C1 segment of cervical spinal cord (tissue), 14 donors: ENCODE results near the gene DYNC1I1.

ENCODE experiments used
- DNase-seq, 14 donors: peaks; one replicate each; lab custom pipeline; 2025; lab: John Stamatoyannopoulos, UW

The DYNC1I1 gene

GRCh38 chr7:95772298-95772770 lies at the start of gene DYNC1I1:
TSS of gene DYNC1I1 (plus strand) at chr7:95772554. CDS start at chr7:95804730, 32,176 bp downstream.
- peak in 12 of 14 donors; percentile 16 to 71 (median 48) for DNase-seq

DNA sequence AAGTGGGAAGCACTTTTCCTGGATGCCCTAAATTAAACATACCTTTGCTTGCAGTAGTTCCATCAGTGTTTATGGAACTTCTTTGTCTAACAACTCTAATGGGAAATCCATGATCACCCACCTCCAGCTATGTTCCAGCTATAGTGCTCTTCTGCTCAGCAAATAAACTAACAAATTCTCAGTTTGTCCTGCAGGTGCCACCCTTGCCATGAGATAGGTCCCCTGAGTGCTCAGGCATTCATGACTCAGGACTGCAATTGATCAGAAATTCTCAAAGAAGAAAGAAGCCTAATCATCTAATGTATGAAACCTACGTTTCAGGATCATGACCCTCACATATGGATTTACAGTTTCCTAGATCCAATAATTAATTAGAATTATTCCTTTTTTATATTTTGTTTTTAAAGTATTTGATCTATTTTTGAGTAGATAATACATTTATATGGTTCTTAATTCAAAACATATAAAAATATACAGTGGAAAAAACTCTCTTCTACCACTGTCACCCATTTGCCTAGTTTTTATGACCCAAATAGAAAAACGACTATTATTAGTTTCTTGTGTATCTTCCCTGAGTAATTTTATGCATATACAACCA lies 48.7 kb upstream of the DYNC1I1 start:
- peak in 5 of 14 donors; percentile 6 to 40 (median 11) for DNase-seq

DNA sequence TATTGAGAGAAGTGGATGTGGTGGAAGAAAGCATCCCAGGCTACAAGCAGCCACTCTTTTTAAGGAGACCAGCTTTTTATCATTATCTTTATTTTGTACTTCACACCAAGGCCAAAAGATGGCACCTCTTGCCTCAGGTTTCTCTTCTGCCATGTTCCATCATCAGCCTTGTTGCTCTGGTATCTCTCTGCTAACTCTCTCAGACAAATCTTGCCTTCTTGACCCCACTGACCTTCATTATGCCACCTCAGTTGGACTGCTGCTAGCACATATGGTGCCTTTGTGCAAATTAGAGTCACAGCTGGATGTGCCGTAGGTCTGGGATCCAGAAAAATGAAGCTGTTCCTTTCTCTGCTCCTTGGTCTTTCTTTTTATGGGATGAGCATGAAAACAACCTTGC lies 47.1 kb upstream of the DYNC1I1 start:
- no peak for DNase-seq

- DNase-seq: no peak
These were observed 41.7 kb upstream of the DYNC1I1 start for GRCh38 chr7:95730493-95731280.

DNA sequence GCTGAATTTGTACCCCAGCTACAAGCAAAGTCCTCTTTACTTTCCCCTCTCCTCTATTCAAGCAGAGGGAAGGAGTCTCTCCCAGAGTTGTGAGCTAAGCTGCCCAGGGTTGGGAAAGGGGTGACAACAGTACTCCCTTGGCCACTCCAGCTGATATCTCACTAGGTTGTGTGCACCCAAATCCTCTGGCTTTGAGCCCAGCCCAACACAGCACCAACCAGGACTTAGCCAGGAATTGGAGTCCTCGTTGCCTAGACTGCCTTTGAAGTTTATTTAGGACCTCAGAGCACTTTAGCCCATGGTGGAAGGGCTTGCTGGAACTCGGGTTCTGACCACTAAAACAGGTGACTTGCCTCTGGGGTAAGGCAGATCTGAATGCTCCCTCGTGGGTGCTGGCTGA lies 35.7 kb upstream of the DYNC1I1 start:
- no peak for DNase-seq

DNA sequence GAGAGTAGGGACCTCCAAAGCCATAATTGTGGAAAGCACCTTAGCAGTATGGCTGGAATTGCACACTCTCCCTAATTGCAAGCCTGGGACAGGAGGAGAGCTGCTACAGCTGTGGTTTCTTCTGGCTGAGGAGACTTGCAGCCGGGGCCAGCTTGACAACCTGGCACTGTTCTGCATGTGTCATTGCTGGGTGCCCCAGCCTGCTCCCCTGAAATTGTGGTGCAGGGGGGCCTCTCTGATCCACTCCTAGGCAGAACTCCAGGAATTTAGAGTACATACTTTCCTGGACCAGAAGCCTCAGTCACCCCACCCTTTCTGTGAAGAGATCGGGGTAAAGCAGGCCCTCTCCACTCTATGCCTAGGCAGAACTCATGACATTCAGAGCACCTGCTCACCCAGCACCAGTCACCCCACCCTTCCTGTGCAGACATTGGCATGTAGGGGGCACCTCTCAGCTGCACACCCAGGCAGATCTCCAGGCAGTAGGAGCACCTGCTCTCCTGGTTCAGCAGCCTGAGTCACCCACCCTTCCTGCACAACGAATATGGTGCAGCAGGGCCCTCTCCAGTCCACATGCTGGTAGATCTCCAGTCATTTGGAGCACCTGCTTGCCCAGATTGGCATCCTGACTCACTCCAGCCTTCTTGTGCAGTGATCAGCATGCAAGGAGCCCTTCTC lies 34.4 kb upstream of the DYNC1I1 start:
- DNase-seq: no peak

GRCh38 chr7:95749044-95749443 lies 23.3 kb upstream of the DYNC1I1 start:
- no peak for DNase-seq

DNA sequence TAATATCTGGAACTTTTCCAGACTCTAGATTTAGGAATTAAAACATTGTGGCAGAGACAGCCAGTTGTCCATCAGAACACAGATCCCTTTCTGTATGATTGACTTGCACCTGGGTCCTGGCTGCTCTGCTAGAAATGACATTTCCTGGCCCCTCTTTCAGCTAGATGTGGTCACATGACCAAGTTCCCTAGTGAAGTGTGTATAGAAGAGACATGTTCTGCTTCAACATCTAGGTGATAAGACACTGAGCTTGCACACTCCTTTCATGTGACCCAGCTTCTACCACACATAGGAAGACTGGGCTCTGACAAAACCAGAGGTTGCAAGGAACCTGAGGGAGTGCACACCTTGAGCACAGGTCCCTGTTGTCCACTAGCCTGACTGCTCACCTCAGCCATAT lies 22.8 kb upstream of the DYNC1I1 start:
- no peak for DNase-seq

GRCh38 chr7:95753440-95753839 lies 18.9 kb upstream of the DYNC1I1 start:
- DNase-seq: no peak

- DNase-seq: no peak
These were observed 16.9 kb upstream of the DYNC1I1 start for GRCh38 chr7:95755277-95755934.

DNA sequence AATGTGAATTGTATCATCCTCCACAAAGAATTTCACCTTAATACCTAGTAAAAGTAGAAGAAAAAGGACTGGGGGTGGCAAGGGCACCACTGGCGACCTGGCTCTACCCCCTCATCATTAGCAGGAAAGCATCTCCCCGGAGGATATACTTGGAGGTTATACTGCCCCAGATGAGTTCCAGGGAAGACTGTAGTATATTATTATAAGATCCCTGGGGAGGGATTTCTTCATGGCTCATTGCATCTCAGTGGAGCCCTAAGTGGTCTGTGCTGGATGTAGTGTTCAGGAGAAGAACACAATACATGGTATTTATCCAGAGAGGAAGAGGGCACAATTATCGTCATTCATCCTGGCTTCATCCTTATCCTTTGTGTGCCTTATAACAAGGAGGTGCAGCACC lies 14.2 kb upstream of the DYNC1I1 start:
- DNase-seq: no peak

DNA sequence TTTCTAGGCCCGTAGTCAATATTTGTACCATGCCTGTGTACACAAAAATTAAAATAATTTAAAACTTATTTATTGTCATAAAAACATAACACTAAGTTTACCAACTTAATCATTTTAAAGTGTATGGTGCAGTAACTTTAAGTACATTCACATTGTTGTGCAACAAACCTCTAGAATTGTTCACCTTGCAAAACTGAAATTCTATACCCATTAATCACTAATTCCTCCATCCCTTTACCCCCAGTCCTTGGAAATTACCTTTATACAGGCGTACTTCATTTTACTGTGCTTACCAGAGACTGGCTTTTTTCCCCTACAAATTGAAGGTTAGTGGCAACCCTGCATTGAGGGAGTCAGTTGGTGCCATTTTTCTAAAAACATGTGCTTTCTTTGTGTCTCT lies 6.3 kb upstream of the DYNC1I1 start:
- DNase-seq: no peak

DNA sequence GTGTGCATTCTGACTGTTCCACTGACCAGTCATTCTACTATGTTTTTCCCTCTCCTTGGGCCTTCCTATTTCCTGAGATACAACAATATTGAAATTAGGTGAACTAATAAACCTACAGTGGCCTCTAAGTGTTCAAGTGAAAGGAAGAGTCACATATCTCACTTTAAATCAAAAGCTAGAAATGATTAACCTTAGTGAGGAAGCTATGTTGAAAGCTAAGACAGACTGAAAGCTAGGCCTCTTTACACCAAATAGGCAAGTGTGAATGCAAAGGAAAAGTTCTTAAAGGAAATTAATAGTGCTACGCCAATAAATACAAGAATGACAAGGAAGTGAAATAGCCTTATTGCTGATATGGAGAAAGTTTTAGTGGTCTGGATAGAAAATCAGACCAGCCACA lies 5.7 kb upstream of the DYNC1I1 start:
- no peak for DNase-seq

DNA sequence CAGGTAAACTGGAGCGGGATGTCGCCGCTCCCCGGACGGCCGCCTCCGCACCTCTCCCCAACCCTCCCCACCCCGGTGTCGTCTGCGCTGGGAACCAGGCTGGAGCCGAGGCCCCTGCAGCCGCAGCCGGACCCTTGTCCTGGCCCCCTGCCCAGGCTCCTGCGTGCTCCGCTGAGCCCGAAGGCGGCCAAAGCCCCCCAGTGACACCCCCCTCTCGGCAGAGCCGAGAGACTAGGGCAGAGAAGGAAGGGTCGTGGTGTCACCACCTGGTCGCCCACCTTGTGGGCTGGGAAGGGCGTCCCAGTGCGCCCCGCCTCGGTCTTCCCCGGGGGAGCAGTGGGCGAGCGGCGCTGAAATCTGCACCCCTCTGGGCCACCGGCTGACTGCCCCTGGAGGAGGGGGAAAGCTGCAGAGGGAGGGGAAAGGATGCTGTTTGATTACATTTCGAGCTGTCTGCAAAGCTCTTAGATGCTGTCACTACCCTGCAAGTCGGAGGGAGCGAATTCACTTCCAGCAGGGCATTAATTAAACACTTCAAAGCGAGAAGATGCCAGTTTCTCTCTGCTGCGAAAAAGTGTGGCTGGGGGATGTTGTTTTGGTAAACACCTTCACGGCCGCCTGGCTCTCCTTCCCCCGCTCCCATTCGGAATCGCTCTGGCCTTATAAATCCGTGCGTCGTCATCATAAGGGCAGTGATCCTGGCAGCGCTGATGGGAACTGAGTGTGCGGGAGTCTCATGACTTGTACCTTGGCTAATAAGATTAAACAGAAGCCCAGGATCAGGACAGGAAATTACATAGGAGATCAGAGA lies 622 bp downstream of the DYNC1I1 start:
- peak in 9 of 14 donors; percentile 12 to 91 (median 30) for DNase-seq

- DNase-seq: peak in 3 of 14 donors; percentile 12 to 89 (median 13)
These were observed 4.3 kb downstream of the DYNC1I1 start for GRCh38 chr7:95776561-95777185.

GRCh38 chr7:95777269-95777668 lies 4.9 kb downstream of the DYNC1I1 start:
- peak in 1 of 14 donors; percentile 30 for DNase-seq

DNA sequence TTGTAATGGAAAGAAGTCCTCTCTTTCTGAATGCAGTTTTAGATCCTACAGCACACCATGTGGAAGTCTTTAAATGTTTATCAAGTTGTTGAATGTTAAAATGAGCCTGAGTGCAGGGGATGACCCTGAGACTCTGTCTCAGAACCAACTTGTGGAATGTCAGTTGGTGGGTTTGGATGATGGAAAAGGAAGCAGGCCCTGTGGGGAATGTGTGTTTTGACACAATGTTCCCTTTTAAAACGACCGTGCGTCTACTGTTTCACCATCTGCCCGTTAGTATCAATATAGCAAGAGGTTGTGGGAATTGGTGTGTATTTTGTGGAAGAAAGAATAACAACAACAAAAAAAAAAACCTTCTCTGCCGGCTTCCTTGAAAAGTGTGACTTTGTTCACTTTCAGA lies 8.3 kb downstream of the DYNC1I1 start:
- no peak for DNase-seq

DNA sequence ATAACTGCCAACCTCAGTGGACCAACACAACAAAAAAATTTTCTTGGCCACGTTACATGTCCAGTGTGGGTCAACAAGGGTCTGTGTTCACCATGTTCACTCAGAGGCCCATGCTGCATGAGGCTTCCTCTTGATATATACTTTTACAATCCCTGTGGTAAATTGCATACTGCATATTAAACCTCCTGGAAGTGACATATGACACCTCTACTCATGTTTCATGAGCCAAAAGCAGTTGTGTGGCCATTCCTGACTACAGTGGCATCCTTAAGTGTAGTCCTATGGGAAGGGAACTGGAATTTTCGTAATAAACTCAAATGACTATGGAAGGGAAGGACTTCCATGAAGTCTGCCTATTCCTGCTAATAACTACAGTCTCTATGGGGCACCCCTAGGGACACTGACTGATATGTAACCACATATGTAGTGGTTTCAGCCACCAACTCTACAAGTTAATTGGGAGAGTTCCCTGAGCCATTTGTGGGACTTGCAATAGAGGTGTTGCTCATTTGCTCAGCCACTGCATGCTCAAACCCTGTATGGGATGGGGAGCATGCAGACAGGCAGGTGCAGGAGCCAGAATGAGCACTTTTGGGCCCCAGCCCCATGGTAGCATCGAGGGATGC lies 9.7 kb downstream of the DYNC1I1 start:
- no peak for DNase-seq

GRCh38 chr7:95784796-95785195 lies 12.4 kb downstream of the DYNC1I1 start:
- DNase-seq: no peak

GRCh38 chr7:95788258-95788657 lies 15.9 kb downstream of the DYNC1I1 start:
- DNase-seq: no peak
